ENCODE data around the gene DOCK10.

DNA sequence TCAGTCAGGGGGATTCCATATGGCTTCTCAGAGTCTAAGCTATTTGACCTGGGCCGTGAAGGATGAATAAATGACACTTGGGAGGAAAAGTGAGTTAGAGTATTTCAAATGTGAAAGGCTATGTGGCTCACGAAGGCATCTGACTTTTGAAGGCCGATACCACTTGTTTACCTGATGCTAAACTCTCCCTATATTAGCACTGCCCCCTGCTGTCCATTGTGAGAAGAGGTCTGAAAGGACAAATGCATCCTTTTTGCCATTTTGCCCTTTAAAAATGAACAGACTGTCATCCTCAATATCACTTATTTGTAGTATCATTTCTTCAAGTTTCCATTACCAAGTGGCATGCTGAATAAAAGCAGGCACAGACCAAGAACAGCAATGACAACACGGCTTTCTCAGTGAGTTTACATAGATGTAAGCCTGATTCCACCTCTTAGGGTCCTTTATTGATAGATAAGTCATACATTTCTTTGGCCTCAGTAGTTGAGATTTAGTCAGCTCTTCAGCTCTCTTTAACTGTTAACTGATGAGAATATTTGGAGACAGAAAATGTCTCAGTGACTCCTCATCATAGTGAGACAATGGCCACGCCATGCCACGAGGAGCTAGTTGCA is 40.1 kb downstream of the DOCK10 start:
- TF ChIP-seq POLR2A (IDR thresholded peaks at IDR 0.05; ENCODE audit: extremely low read depth, insufficient read length) (no peak), CTCF (IDR thresholded peaks at IDR 0.05; ENCODE audit: low read depth, low read length) (peak; percentile 83), MAX (IDR thresholded peaks at IDR 0.05; ENCODE audit: low read depth, low read length) (no peak), MYC (IDR thresholded peaks at IDR 0.05; ENCODE audit: low read depth, low read length) (no peak)
